ENCODE results near the gene ZNF175. TPM values are rescaled to one million over a fixed set of nuclear protein-coding genes. Genes with fewer than 3 reads are reported as not detected.

Gene ZNF175
- total RNA-seq, 1 experiment from 2014 or later, result 16.1 TPM

DNA sequence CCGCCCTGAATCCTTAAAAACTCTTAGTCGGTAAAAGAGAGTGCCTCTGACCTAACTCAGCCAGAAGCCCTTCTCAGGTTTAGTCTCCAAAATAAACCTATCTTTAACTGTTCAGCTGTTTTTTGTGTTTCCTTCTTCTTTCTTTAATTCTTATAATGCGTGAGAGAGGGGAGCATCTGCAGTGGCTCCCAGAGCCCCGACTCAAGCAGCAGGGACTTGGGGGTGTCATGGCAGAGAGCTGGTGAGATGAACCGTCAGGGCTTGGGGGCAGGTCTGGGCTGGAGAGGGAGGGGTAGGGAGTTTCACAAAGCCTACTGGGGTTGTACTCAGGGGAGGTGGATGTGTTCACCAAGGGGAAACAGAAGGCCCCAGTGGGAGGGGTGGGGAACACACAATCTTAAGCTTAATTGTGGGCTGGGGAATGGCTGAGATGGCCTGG, 22.9 kb upstream of the ZNF175 start:
- Mint-ChIP-seq H3K9me3 (ENCODE audit: low read depth, unreplicated experiment) (peaks cover 3% of the 10 kb centered on the region), H3K36me3 (ENCODE audit: insufficient read depth, unreplicated experiment) (no peaks in the 10 kb centered on the region), H3K4me3 (ENCODE audit: low read depth, unreplicated experiment) (no peak overlapping the region), H3K27me3 (ENCODE audit: unreplicated experiment) (peaks cover 41% of the 10 kb centered on the region), H3K27ac (ENCODE audit: unreplicated experiment) (no peak overlapping the region), H3K4me1 (ENCODE audit: low read depth, unreplicated experiment) (peaks cover 30% of the 10 kb centered on the region)
- no TSS peak for BruUV-seq (replicated peaks)
- intact Hi-C loops (cut with micrococcal nuclease; ENCODE audit: unreplicated experiment), result no loop called here
- CTCF ChIA-PET, result interaction anchor here (0.6 to 1.3 kb wide), 3 partner anchors 36 to 190 kb away, joined by 3 to 4 read pairs (median 4); no protein-coding TSS in a partner anchor
- no peak for DNase-seq
- TF ChIP-seq, protein P1, sequence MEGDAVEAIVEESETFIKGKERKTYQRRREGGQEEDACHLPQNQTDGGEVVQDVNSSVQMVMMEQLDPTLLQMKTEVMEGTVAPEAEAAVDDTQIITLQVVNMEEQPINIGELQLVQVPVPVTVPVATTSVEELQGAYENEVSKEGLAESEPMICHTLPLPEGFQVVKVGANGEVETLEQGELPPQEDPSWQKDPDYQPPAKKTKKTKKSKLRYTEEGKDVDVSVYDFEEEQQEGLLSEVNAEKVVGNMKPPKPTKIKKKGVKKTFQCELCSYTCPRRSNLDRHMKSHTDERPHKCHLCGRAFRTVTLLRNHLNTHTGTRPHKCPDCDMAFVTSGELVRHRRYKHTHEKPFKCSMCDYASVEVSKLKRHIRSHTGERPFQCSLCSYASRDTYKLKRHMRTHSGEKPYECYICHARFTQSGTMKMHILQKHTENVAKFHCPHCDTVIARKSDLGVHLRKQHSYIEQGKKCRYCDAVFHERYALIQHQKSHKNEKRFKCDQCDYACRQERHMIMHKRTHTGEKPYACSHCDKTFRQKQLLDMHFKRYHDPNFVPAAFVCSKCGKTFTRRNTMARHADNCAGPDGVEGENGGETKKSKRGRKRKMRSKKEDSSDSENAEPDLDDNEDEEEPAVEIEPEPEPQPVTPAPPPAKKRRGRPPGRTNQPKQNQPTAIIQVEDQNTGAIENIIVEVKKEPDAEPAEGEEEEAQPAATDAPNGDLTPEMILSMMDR (IDR thresholded peaks at IDR 0.05; ENCODE audit: unreplicated experiment), result no peak

GRCh38 chr19:51548891-51549305, 22.2 kb upstream of the ZNF175 start:
- H3K4me1 Mint-ChIP-seq (ENCODE audit: low read depth, unreplicated experiment), result peaks cover 30% of the 10 kb centered on the region
- H3K4me3 Mint-ChIP-seq (ENCODE audit: low read depth, unreplicated experiment), result no peak overlapping the region
- H3K27ac Mint-ChIP-seq (ENCODE audit: unreplicated experiment), result no peak overlapping the region
- H3K9me3 Mint-ChIP-seq (ENCODE audit: low read depth, unreplicated experiment), result peaks cover 2% of the 10 kb centered on the region
- intact Hi-C loops (cut with micrococcal nuclease; ENCODE audit: unreplicated experiment), result no loop called here
- no TSS peak for BruUV-seq (replicated peaks)
- no peaks in the 10 kb centered on the region for H3K36me3 Mint-ChIP-seq (ENCODE audit: insufficient read depth, unreplicated experiment)
- TF ChIP-seq, protein P1 (IDR thresholded peaks at IDR 0.05; ENCODE audit: unreplicated experiment), result no peak
- no peak for DNase-seq
- peaks cover 35% of the 10 kb centered on the region for H3K27me3 Mint-ChIP-seq (ENCODE audit: unreplicated experiment)
- CTCF ChIA-PET, result interaction anchor here (1.3 kb wide), 1 partner anchor 108 kb away, joined by 3 read pairs; no protein-coding TSS in a partner anchor

DNA sequence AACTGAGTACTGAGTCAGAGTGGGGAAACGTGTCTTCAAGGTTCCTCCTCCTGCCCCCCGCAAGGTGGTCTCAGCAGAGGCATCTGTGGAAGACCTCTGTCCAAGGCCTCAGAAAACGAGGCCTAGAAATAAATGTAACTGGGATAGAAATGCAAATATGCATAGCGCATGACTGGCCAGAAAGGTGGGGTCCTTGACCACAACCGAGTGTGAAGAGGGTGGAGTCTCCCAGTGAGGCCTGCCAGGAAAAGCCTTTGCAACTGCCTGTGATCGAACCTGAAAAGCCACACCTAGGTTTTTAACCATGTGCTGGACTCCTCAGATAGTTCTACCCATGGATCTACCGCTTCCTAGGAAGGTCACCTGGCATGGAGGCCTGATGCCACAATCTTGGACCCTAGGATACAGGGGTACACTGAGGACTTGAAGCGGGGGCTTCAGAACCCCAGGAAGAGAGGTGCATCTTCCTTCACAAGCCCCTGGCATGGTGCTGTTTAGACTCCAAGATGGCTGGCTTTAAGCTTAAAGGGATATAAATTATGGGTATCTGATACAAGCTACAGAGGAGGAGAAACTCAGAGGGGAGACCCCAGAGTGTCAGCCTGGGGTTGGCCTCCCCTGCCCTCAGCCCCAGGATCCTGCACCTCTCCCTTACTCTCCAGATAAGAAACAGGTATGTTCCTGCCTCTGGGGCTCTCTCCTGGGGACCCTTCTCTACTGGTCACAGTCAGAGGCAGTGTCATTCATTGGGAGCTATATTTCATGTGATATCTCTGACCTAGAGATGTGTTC, 21.4 kb upstream of the ZNF175 start:
- Mint-ChIP-seq H3K4me1 (ENCODE audit: low read depth, unreplicated experiment) (peaks cover 30% of the 10 kb centered on the region), H3K36me3 (ENCODE audit: insufficient read depth, unreplicated experiment) (no peaks in the 10 kb centered on the region), H3K27ac (ENCODE audit: unreplicated experiment) (no peak overlapping the region), H3K9me3 (ENCODE audit: low read depth, unreplicated experiment) (no peaks in the 10 kb centered on the region), H3K27me3 (ENCODE audit: unreplicated experiment) (peaks cover 27% of the 10 kb centered on the region), H3K4me3 (ENCODE audit: low read depth, unreplicated experiment) (no peak overlapping the region)
- CTCF ChIA-PET, result interaction anchor here (1.1 kb wide), 1 partner anchor 107 kb away, joined by 3 read pairs; no protein-coding TSS in a partner anchor
- TF ChIP-seq, protein P1 (IDR thresholded peaks at IDR 0.05; ENCODE audit: unreplicated experiment), result no peak
- intact Hi-C loops (cut with micrococcal nuclease; ENCODE audit: unreplicated experiment), result loop anchor here (10.0 kb wide), 1 partner anchor 105 kb away; no protein-coding TSS in a partner anchor
- BruUV-seq (replicated peaks), result no TSS peak
- DNase-seq, result no peak

GRCh38 chr19:51550848-51551672, 20.0 kb upstream of the ZNF175 start:
- TF ChIP-seq, protein P1 (IDR thresholded peaks at IDR 0.05; ENCODE audit: unreplicated experiment), result no peak
- H3K4me3 Mint-ChIP-seq (ENCODE audit: low read depth, unreplicated experiment), result no peak overlapping the region
- peaks cover 2% of the 10 kb centered on the region for H3K9me3 Mint-ChIP-seq (ENCODE audit: low read depth, unreplicated experiment)
- DNase-seq, result no peak
- intact Hi-C loops (cut with micrococcal nuclease; ENCODE audit: unreplicated experiment), result loop anchor here (10.0 kb wide), 1 partner anchor 104 kb away; no protein-coding TSS in a partner anchor
- no peak overlapping the region for H3K27ac Mint-ChIP-seq (ENCODE audit: unreplicated experiment)
- CTCF ChIA-PET, result no interaction called here
- H3K36me3 Mint-ChIP-seq (ENCODE audit: insufficient read depth, unreplicated experiment), result no peaks in the 10 kb centered on the region
- no TSS peak for BruUV-seq (replicated peaks)
- peaks cover 27% of the 10 kb centered on the region for H3K27me3 Mint-ChIP-seq (ENCODE audit: unreplicated experiment)
- peaks cover 28% of the 10 kb centered on the region for H3K4me1 Mint-ChIP-seq (ENCODE audit: low read depth, unreplicated experiment)

All from Calu3 (cell line).